ENCODE results near the gene SLC1A7. TPM values are rescaled to one million over a fixed set of nuclear protein-coding genes. Genes with fewer than 3 reads are reported as not detected.

SLC1A7 gene
- total and polyA plus RNA-seq, 2 experiments from 2014 or later: not detected

GRCh38 chr1:53057127-53057526 is 85.3 kb downstream of the SLC1A7 start (continued):
- TF ChIP-seq, protein P1, sequence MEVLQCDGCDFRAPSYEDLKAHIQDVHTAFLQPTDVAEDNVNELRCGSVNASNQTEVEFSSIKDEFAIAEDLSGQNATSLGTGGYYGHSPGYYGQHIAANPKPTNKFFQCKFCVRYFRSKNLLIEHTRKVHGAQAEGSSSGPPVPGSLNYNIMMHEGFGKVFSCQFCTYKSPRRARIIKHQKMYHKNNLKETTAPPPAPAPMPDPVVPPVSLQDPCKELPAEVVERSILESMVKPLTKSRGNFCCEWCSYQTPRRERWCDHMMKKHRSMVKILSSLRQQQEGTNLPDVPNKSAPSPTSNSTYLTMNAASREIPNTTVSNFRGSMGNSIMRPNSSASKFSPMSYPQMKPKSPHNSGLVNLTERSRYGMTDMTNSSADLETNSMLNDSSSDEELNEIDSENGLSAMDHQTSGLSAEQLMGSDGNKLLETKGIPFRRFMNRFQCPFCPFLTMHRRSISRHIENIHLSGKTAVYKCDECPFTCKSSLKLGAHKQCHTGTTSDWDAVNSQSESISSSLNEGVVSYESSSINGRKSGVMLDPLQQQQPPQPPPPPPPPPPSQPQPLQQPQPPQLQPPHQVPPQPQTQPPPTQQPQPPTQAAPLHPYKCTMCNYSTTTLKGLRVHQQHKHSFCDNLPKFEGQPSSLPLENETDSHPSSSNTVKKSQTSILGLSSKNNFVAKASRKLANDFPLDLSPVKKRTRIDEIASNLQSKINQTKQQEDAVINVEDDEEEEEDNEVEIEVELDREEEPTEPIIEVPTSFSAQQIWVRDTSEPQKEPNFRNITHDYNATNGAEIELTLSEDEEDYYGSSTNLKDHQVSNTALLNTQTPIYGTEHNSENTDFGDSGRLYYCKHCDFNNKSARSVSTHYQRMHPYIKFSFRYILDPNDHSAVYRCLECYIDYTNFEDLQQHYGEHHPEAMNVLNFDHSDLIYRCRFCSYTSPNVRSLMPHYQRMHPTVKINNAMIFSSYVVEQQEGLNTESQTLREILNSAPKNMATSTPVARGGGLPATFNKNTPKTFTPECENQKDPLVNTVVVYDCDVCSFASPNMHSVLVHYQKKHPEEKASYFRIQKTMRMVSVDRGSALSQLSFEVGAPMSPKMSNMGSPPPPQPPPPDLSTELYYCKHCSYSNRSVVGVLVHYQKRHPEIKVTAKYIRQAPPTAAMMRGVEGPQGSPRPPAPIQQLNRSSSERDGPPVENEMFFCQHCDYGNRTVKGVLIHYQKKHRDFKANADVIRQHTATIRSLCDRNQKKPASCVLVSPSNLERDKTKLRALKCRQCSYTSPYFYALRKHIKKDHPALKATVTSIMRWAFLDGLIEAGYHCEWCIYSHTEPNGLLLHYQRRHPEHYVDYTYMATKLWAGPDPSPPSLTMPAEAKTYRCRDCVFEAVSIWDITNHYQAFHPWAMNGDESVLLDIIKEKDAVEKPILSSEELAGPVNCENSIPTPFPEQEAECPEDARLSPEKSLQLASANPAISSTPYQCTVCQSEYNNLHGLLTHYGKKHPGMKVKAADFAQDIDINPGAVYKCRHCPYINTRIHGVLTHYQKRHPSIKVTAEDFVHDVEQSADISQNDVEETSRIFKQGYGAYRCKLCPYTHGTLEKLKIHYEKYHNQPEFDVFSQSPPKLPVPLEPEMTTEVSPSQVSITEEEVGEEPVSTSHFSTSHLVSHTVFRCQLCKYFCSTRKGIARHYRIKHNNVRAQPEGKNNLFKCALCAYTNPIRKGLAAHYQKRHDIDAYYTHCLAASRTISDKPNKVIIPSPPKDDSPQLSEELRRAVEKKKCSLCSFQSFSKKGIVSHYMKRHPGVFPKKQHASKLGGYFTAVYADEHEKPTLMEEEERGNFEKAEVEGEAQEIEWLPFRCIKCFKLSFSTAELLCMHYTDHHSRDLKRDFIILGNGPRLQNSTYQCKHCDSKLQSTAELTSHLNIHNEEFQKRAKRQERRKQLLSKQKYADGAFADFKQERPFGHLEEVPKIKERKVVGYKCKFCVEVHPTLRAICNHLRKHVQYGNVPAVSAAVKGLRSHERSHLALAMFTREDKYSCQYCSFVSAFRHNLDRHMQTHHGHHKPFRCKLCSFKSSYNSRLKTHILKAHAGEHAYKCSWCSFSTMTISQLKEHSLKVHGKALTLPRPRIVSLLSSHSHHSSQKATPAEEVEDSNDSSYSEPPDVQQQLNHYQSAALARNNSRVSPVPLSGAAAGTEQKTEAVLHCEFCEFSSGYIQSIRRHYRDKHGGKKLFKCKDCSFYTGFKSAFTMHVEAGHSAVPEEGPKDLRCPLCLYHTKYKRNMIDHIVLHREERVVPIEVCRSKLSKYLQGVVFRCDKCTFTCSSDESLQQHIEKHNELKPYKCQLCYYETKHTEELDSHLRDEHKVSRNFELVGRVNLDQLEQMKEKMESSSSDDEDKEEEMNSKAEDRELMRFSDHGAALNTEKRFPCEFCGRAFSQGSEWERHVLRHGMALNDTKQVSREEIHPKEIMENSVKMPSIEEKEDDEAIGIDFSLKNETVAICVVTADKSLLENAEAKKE (CRISPR knock-in tag; IDR thresholded peaks at IDR 0.05): no peak
- TF ChIP-seq, protein P2, sequence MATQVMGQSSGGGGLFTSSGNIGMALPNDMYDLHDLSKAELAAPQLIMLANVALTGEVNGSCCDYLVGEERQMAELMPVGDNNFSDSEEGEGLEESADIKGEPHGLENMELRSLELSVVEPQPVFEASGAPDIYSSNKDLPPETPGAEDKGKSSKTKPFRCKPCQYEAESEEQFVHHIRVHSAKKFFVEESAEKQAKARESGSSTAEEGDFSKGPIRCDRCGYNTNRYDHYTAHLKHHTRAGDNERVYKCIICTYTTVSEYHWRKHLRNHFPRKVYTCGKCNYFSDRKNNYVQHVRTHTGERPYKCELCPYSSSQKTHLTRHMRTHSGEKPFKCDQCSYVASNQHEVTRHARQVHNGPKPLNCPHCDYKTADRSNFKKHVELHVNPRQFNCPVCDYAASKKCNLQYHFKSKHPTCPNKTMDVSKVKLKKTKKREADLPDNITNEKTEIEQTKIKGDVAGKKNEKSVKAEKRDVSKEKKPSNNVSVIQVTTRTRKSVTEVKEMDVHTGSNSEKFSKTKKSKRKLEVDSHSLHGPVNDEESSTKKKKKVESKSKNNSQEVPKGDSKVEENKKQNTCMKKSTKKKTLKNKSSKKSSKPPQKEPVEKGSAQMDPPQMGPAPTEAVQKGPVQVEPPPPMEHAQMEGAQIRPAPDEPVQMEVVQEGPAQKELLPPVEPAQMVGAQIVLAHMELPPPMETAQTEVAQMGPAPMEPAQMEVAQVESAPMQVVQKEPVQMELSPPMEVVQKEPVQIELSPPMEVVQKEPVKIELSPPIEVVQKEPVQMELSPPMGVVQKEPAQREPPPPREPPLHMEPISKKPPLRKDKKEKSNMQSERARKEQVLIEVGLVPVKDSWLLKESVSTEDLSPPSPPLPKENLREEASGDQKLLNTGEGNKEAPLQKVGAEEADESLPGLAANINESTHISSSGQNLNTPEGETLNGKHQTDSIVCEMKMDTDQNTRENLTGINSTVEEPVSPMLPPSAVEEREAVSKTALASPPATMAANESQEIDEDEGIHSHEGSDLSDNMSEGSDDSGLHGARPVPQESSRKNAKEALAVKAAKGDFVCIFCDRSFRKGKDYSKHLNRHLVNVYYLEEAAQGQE (IDR thresholded peaks at IDR 0.05; ENCODE audit: unreplicated experiment): no peak

DNA sequence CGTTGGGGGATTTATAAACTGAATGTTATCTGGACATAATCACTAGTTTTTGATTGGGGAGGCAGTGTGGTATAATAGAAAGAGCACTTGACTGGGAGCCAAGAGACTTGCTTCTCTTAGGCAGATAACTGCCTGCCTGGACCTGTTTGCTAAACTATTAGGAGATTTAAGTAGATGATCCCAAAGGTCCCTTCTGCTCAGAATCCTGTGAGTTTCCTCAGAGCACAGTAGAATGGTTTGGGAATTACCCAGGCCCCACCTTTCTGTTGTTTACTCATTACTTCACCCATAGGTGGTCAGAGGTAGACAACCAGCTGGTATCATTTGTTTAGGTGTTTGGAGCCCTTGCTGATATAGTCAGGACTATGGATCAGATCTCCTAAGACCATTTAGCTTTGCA is 90.8 kb downstream of the SLC1A7 start:
- H4K20me1 ChIP-seq (replicated peaks; ENCODE audit: insufficient read depth): no peaks in the 10 kb centered on the region
- peaks cover 36% of the 10 kb centered on the region; the same call in 2 of the 3 replicates for H3K4me1 Mint-ChIP-seq
- H2AFZ ChIP-seq: no peak overlapping the region
- no peak overlapping the region for H3K27ac ChIP-seq (ENCODE audit: low read depth)
- no peaks in the 10 kb centered on the region for H3K36me3 ChIP-seq (ENCODE audit: insufficient read depth)
- H3F3A ChIP-seq (replicated peaks; ENCODE audit: low read depth): no peaks in the 10 kb centered on the region
- no peak for ATAC-seq
- no peak overlapping the region for H3K4me2 ChIP-seq
- H3K36me3 Mint-ChIP-seq (ENCODE audit: low read depth): no peaks in the 10 kb centered on the region
- no peaks in the 10 kb centered on the region for H3K27me3 Mint-ChIP-seq (ENCODE audit: insufficient read depth, low read depth, poor library complexity)
- no peaks in the 10 kb centered on the region for H3K9me2 ChIP-seq (ENCODE audit: insufficient read depth)
- H3K79me2 ChIP-seq (replicated peaks; ENCODE audit: insufficient read depth): no peaks in the 10 kb centered on the region
- H3K27me3 ChIP-seq (ENCODE audit: insufficient read depth): no peaks in the 10 kb centered on the region
- H3K27ac Mint-ChIP-seq: no peak overlapping the region
- peaks cover 27% of the 10 kb centered on the region for H3K4me1 ChIP-seq (ENCODE audit: insufficient read depth)
- no peak overlapping the region for H3K4me3 Mint-ChIP-seq
- DNase-seq (ENCODE audit: low spot score): no peak
- no peaks in the 10 kb centered on the region for H3K9me3 Mint-ChIP-seq
- no peak overlapping the region for H3K4me3 ChIP-seq
- TF ChIP-seq STAT1 (IDR thresholded peaks at IDR 0.05; ENCODE audit: unreplicated experiment) (no peak), ETS1 (IDR thresholded peaks at IDR 0.05) (no peak), ZNF331 (CRISPR knock-in tag; IDR thresholded peaks at IDR 0.05; ENCODE audit: low read depth) (no peak), EZH2 (IDR thresholded peaks at IDR 0.05; ENCODE audit: low read depth, unreplicated experiment) (no peak), CREB1 (CRISPR knock-in tag; IDR thresholded peaks at IDR 0.05; ENCODE audit: low read depth) (no peak), POLR2AphosphoS5 (IDR thresholded peaks at IDR 0.05; ENCODE audit: low read depth) (no peak), JUNB (IDR thresholded peaks at IDR 0.05; ENCODE audit: unreplicated experiment) (no peak), NANOG (IDR thresholded peaks at IDR 0.05; ENCODE audit: borderline replicate concordance) (no peak), CTCF (conservative IDR thresholded peaks at IDR 0.05; ENCODE audit: low read depth in 2 of 2) (no peak), EZH2phosphoT487 (IDR thresholded peaks at IDR 0.05; ENCODE audit: unreplicated experiment) (no peak)
